Breast epithelium (tissue), 4 donors: Measurements from ENCODE around the gene CST9L. TPM values are rescaled to one million over a fixed set of nuclear protein-coding genes. Genes with fewer than 3 reads are reported as not detected.

ENCODE experiments used
- DNase-seq, 2 donors: peaks; one replicate each; pipeline ENCODE4 v3.0.0-alpha.2; 2019; ENCODE audit warnings: low spot score in 2 of 2
- H3K27ac ChIP-seq, 2 donors: fragments of 200-600 bp; sonication (generic) in 1 of 2; one replicate each; pipeline ENCODE4 v1.5.1; 2016 to 2019; ENCODE audit warnings: mild to moderate bottlenecking in 1 of 2
- H3K27me3 ChIP-seq, 2 donors: fragments of 200-600 bp; sonication (generic) in 1 of 2; one replicate each; pipeline versions ENCODE4 v1.5.1 to v1.6.0; 2017 to 2019; ENCODE audit warnings: control low read depth in 1 of 2, mild to moderate bottlenecking in 1 of 2
- H3K36me3 ChIP-seq: fragments of 200-600 bp; one replicate; pipeline ENCODE4 v1.5.1; 2019
- H3K4me1 ChIP-seq, 2 donors: fragments of 200-600 bp; sonication (generic); one replicate each; pipeline ENCODE4 v1.5.1; 2016 to 2019; ENCODE audit warnings: control low read depth in 1 of 2
- H3K4me3 ChIP-seq, 3 donors: fragments of 200-600 bp; sonication (generic); 1 replicate in 2 of 3; 2 replicates in 1 of 3; pipeline ENCODE4 v1.5.1; 2016 to 2019; ENCODE audit warnings: mild to moderate bottlenecking in 3 of 3, moderate library complexity in 2 of 3
- H3K9me3 ChIP-seq, 2 donors: fragments of 200-600 bp; sonication (generic) in 1 of 2; one replicate each; pipeline ENCODE4 v1.5.1; 2016 to 2019; ENCODE audit warnings: control low read depth in 1 of 2
- POLR2A ChIP-seq: fragments of 450-650 bp; IDR thresholded peaks from one replicate; pipeline ENCODE4 v1.6.1; 2016; ENCODE audit warnings: antibody characterized with exemption, mild to moderate bottlenecking, moderate library complexity
- POLR2AphosphoS5 ChIP-seq, 3 donors: sonication (generic); formaldehyde crosslinking; IDR thresholded peaks; one replicate each; pipeline ENCODE4 v1.6.1; 2017; ENCODE audit warnings: antibody characterized with exemption in 3 of 3
- intact Hi-C: fragments of 100-400 bp; cut with DNase I; formaldehyde crosslinking; loops from one replicate; pipeline ENCODE4 v1.15.1; 2023; ENCODE audit warnings: low total_unique reads
- total RNA-seq, 3 donors: library from RNA; depleted of rRNA; stranded (reverse); fragments of >200 nt; gene quantifications; one replicate each; pipeline ENCODE4 v1.1.0, GENCODE V29; 2016
- TF ChIP-seq, protein P1 (sequence below), 3 donors: fragments of 450-650 bp; IDR thresholded peaks; one replicate each; pipeline ENCODE4 v1.5.1; 2016 to 2017; ENCODE audit warnings: antibody characterized with exemption in 3 of 3, mild to moderate bottlenecking in 3 of 3, moderate library complexity in 3 of 3

The CST9L gene
- total RNA-seq, 3 donors from 2014 or later: not detected

DNA sequence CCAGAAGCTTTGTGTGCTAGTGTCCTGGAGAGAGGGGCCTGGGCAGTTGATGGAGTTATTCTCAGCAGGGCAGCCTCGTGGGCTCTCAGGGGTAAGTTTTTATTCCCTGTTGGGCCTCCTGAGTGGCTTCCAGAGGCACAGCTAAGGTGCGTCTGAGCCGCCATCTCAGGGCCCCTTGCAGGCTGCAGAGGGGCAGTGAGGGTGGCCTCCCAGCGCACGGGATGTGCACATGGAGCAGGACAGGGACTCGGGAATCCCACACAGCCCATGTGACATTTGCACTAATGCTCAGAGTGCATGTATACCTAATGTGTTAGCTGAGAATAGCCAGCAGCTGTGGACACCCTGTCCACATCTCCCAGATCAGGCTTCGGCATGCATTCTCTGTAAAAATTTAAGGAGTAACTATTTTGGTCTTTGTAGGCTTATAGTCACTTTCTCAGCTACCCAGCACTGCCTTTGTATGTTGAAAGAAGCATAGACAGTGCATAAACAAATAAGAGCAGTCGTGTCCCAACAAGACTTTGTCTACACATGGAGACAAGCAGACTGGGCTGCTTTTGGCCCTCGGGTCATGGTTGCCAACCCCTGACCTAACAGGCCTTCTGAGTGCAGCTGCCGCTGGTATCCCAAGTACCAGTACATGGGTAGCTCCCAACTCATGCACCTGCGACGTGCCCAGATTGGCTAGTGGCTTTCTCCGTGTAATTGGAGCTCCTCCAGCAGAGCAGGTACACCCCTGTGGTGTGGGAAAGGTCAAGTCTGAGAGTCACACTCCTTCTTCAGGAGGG is 18.6 kb upstream of the CST9L start:
- no peak overlapping the region for H3K4me3 ChIP-seq
- H3K27ac ChIP-seq: no peak overlapping the region
- no peaks in the 10 kb centered on the region for H3K9me3 ChIP-seq
- no peaks in the 10 kb centered on the region for H3K36me3 ChIP-seq
- no peaks in the 10 kb centered on the region for H3K4me1 ChIP-seq
- intact Hi-C loops: no loop called here
- DNase-seq: peak in 1 of 2 donors; percentile 50
- no peak for TF ChIP-seq POLR2AphosphoS5 (IDR thresholded peaks at IDR 0.05)
- TF ChIP-seq, protein P1, sequence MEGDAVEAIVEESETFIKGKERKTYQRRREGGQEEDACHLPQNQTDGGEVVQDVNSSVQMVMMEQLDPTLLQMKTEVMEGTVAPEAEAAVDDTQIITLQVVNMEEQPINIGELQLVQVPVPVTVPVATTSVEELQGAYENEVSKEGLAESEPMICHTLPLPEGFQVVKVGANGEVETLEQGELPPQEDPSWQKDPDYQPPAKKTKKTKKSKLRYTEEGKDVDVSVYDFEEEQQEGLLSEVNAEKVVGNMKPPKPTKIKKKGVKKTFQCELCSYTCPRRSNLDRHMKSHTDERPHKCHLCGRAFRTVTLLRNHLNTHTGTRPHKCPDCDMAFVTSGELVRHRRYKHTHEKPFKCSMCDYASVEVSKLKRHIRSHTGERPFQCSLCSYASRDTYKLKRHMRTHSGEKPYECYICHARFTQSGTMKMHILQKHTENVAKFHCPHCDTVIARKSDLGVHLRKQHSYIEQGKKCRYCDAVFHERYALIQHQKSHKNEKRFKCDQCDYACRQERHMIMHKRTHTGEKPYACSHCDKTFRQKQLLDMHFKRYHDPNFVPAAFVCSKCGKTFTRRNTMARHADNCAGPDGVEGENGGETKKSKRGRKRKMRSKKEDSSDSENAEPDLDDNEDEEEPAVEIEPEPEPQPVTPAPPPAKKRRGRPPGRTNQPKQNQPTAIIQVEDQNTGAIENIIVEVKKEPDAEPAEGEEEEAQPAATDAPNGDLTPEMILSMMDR (IDR thresholded peaks at IDR 0.05): no peak
- TF ChIP-seq POLR2A: no peak
- H3K27me3 ChIP-seq: no peaks in the 10 kb centered on the region

DNA sequence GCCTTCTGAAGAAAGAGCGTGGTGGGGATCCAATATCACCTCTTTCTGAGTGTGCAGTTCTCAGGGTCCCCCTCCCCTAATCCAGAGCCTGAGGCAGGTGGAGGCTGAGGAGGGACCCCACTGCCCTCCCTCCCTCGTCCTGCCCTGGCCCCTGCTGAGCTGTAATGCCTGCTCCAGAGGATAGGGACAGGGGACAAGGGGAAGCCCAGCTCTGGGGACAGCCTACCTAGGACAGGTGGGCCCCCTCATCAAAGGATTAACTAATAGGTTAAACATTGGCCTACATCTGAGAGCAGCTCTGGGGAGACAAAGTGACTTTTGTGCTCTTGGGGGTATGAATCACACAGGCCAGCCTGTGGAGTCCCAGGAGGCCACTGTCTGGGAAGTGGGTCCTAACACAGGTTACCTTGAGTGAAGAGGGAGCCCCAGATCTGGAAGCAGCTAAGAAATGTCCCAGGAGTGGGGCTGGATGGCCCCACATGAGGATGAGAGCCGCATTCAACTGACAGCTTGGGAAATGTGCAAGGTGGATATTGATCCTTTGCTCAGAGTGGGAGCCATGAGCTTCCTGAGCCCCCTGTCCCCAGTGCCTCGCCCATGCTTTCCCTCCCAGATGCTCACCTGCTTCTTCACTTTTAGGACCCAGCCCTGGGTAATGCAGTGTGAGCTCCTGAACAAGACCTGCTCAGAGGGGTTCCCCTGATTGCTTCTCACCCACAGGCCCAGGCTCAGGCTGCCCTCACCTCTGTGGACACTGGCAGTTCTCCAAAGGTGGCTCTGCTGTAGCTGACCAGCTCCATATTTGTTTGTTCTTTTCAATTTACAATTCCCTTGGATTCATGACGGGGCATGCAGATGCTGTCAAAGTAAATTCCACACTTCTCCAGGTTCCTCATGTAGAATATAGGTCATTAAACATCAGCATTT is 17.8 kb upstream of the CST9L start:
- Histone ChIP-seq H3K36me3 (no peaks in the 10 kb centered on the region), H3K27me3 (no peaks in the 10 kb centered on the region), H3K4me3 (no peak overlapping the region), H3K27ac (no peak overlapping the region), H3K4me1 (no peaks in the 10 kb centered on the region), H3K9me3 (no peaks in the 10 kb centered on the region)
- peak in 1 of 2 donors; percentile 54 for DNase-seq
- TF ChIP-seq POLR2AphosphoS5 (IDR thresholded peaks at IDR 0.05) (no peak), POLR2A (no peak)
- TF ChIP-seq, protein P1 (IDR thresholded peaks at IDR 0.05): no peak
- intact Hi-C loops: no loop called here

DNA sequence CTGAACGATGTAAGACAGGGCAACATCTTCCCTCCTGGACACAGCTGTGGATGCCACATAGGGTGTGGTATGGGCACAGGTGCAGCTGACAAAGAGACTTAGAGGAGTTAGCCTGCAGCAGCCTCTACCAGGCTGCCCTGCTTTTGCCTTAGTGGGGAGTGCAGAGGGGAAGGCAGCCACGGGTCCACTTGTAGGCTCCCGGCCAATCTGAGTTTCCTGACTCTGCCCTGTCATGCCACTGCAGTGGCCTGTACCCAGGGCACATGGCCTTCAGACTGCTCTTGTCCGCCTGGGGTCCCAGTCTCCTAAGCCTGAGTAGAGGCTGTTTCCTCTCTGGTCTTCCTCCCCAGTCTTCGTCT is 17.1 kb upstream of the CST9L start:
- DNase-seq: no peak
- intact Hi-C loops: no loop called here
- Histone ChIP-seq H3K4me1 (no peaks in the 10 kb centered on the region), H3K9me3 (no peaks in the 10 kb centered on the region), H3K27me3 (no peaks in the 10 kb centered on the region), H3K27ac (no peak overlapping the region), H3K36me3 (no peaks in the 10 kb centered on the region), H3K4me3 (no peak overlapping the region)
- TF ChIP-seq POLR2A (no peak), POLR2AphosphoS5 (IDR thresholded peaks at IDR 0.05) (no peak)
- TF ChIP-seq, protein P1 (IDR thresholded peaks at IDR 0.05): no peak

DNA sequence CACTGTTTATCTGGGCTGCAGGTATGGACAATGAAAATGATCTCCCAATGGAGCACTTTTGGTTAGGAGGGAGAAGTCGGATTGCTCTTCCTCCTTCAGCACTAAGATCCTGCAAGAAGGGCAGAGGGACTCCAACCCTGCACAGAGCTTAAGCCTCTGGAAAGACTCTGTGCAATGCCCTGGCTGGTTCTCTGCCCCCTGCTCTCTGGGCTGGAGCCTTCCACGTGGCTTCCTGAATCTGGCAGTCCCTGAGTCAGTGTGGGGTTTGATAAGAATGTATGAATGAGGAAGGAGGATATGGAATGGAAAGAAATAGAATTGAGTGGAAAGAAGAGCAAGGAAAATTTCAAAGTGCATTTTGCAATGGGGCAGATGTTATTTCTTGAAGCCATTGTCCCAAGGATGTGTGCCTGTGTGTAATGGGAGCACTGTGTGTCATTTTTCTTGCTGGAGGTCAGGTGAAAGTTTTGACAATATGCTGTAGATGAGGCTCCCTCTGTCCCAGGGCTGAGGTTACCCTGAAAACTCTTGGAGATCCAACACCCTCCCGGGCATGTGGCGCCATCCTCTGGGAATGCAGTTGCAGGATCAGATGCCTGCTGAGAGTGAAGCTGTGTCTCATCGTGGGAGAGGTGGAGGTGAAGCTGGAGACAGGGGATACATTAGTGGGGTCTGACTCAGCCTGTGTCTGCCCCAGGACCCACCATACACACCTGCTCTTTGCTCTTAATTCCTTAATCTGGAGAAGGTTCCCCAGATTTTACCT is 16.3 kb upstream of the CST9L start:
- Histone ChIP-seq H3K4me1 (no peaks in the 10 kb centered on the region), H3K9me3 (no peaks in the 10 kb centered on the region), H3K27ac (no peak overlapping the region), H3K36me3 (no peaks in the 10 kb centered on the region), H3K27me3 (no peaks in the 10 kb centered on the region), H3K4me3 (no peak overlapping the region)
- TF ChIP-seq, protein P1 (IDR thresholded peaks at IDR 0.05): no peak
- no peak for TF ChIP-seq POLR2A
- TF ChIP-seq POLR2AphosphoS5 (IDR thresholded peaks at IDR 0.05): no peak
- intact Hi-C loops: no loop called here
- no peak for DNase-seq
